Fibroblast of mammary gland (primary cell): ENCODE measurements around the gene DOCK4.

Source experiments
- DNase-seq: peaks from one replicate; pipeline ENCODE4 v3.0.0-alpha.2; 2010; ENCODE audit warnings: low read depth
- H3K4me3 ChIP-seq: 2 replicates; pipeline ENCODE4 v1.5.1; 2011; ENCODE audit warnings: low read depth, mild to moderate bottlenecking, low read length, moderate library complexity; ENCODE audit not compliant: control insufficient read depth
- CTCF ChIP-seq: conservative IDR thresholded peaks from 2 replicates; pipeline ENCODE4 v1.5.1; 2011; ENCODE audit warnings: low read depth, low read length, inconsistent platforms; ENCODE audit not compliant: control insufficient read depth, insufficient read depth

The DOCK4 gene

DNA sequence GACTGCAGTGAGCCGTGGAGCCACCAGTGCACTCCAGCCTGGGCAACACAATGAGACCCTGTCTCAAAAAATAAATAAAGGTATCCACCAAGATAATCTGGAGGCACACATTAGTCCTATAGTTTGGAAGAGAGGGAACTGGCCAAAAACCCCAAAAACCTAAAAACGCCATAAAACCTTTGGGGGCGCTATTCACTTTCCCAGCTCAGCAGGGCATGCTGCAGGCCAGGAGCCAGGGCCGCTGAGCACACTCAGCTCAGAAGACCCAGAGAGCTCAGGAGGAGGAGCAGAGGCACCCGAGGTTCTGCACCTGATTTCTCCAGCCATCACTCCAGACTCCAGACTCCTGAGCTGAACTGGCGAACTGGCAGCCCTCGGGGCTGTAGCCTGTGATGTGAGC lies 476.7 kb downstream of the DOCK4 start:
- no peak for DNase-seq
- TF ChIP-seq CTCF = no peak
- H3K4me3 ChIP-seq = no peak overlapping the region

GRCh38 chr7:111728635-111728995 lies 477.6 kb downstream of the DOCK4 start:
- no peak for DNase-seq
- no peak overlapping the region for H3K4me3 ChIP-seq
- no peak for TF ChIP-seq CTCF

GRCh38 chr7:111727905-111728634 lies 478.1 kb downstream of the DOCK4 start:
- H3K4me3 ChIP-seq = no peak overlapping the region
- DNase-seq = no peak
- TF ChIP-seq CTCF = no peak

DNA sequence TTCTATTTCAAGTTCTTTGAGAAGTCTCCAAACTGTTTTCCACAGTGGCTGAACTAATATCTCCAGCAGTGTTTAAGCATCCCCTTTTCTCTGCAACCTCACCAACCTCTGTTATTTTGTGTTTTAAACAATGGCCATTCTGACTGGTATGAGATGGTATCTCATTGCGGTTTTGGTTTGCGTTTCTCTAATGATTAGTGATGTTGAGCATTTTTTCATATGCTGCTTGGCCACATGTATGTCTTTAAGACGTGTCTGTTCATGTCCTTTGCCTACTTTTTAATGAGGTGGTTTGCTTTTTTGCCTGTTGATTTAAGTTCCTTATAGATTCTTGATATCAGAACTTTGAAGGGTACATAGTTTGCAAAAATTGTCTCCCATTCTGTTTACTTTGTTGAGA lies 487.3 kb downstream of the DOCK4 start:
- no peak overlapping the region for H3K4me3 ChIP-seq
- TF ChIP-seq CTCF = no peak
- no peak for DNase-seq

DNA sequence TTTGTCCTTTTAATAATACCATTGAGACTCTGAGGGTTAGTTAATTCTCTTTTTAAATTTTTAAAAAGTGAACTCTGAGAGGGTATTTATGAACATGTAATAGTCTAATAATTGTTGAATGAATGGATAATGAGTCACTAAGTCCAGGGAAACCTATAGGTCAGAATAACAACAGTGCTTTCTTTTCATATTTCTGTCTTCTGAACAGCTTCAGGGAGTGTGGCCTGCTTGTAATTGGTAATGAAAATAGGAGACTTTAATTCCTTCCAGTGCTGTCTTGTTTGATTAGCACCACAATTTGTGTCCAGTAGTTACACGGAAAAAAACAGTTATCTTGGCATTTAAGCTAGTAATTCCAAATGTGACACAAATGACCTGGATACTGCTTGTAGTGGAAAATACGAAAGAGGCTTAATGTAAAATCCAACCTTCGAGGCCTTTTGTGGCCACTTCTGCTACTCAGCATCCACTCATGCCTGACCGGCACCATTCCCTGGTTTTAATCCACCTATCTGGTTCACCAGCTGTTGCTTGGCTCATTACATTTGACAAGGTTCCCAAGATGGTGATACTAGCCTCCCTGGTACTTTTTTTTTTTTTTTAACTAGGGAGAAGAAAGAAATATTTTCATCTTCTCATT lies 494.7 kb downstream of the DOCK4 start:
- H3K4me3 ChIP-seq = no peak overlapping the region
- TF ChIP-seq CTCF = no peak
- no peak for DNase-seq

- DNase-seq = no peak
- H3K4me3 ChIP-seq = no peak overlapping the region
- no peak for TF ChIP-seq CTCF
These were observed 495.3 kb downstream of the DOCK4 start for GRCh38 chr7:111710839-111711380.
